Heart left ventricle (tissue), 13 donors: Measurements from ENCODE around the gene MCTP1.

Source experiments
- POLR2A ChIP-seq, 2 donors: fragments of 450-650 bp; IDR thresholded peaks; one replicate each; pipeline ENCODE4 v1.6.1; 2017; ENCODE audit warnings: antibody characterized with exemption in 2 of 2, mild to moderate bottlenecking in 2 of 2, moderate library complexity in 2 of 2
- TF ChIP-seq, protein P1 (sequence below), 12 donors: fragments of 200-600 bp; sonication (generic) in 4 of 12; IDR thresholded peaks; one replicate each; pipeline versions ENCODE4 v1.5.0 to v1.8.0; 2018 to 2022; ENCODE audit warnings: antibody characterized with exemption in 12 of 12, mild to moderate bottlenecking in 5 of 12
- donor health status: ischemic (EF 13 %, LVEDD 7.1; RV severe dilation, severe dysfunction).
- donor health status: DM: no; HTN: yes; CAD: no.
- donor health status: DM: no; HTN: no; CAD: no.
- donor health status: ischemic (EF 25% LVEDD 6.9; RV normal size, moderate dysfunction).
- donor health status: ischemic (EF 25% LVEDD 5.7; RV mildly dilated, moderate dysfunction).
- donor health status: ischemic (EF 35%, LVEDD 5.7; RV mildly dilated, moderate dysfunction).
- donor health status: nonischemic (EF 11% LVEDD 7.7; RV severe dilation, severe dysfunction).
- donor health status: DM: yes; HTN: yes; CAD: no.
- donor health status: PGD.
- donor health status: ischemic (EF 29% LVEDD 5.4; RV normal size, mild dysfunction).
- donor health status: nonischemic (EF 23%, LVEDD 6.1; RV moderate dilation, normal function).

DNA sequence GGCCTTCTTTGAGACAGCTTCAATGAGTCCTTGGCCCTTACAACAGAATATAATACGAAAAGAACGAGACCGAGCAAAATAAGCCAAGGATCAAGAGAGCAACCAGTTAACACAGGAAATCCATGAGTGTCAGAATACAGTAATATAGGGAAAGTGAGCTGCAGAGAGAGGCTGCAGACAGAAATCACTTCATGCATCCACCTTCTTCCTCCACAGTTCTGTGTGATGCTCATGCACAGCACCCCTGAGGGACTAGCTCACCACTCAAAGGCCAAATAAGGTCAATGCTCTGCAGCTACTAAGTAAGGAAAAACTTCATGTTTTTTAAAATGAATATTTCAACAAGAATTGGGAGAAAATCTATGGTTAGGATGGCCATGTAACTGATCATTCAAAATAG is 257.1 kb downstream of the MCTP1 start:
- TF ChIP-seq, protein P1, sequence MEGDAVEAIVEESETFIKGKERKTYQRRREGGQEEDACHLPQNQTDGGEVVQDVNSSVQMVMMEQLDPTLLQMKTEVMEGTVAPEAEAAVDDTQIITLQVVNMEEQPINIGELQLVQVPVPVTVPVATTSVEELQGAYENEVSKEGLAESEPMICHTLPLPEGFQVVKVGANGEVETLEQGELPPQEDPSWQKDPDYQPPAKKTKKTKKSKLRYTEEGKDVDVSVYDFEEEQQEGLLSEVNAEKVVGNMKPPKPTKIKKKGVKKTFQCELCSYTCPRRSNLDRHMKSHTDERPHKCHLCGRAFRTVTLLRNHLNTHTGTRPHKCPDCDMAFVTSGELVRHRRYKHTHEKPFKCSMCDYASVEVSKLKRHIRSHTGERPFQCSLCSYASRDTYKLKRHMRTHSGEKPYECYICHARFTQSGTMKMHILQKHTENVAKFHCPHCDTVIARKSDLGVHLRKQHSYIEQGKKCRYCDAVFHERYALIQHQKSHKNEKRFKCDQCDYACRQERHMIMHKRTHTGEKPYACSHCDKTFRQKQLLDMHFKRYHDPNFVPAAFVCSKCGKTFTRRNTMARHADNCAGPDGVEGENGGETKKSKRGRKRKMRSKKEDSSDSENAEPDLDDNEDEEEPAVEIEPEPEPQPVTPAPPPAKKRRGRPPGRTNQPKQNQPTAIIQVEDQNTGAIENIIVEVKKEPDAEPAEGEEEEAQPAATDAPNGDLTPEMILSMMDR (IDR thresholded peaks at IDR 0.05), result no peak
- no peak for TF ChIP-seq POLR2A (IDR thresholded peaks at IDR 0.05)
